ENCODE results near the gene TMEM252. TPM values are rescaled to one million over a fixed set of nuclear protein-coding genes. Genes with fewer than 3 reads are reported as not detected.
A peak's percentile ranks its signal among the peaks of the same experiment; 100 is the strongest.

TMEM252 gene
- total and polyA plus RNA-seq, 2 donors (not counting 1 experiment from before 2014, with no cell fraction given) = not detected

GRCh38 chr9:68584189-68585033 lies 43.7 kb upstream of the TMEM252 start:
- POLR2A ChIA-PET = interaction anchor here (0.7 to 1.0 kb wide), 2 partner anchors 55 to 416 kb away, joined by 3 to 6 read pairs; no protein-coding TSS in a partner anchor
- DNase-seq (peak; percentile 93), ATAC-seq (ENCODE audit: low read depth) (peak; percentile 100)
- peak overlapping the region; percentile 36 for H3K4me2 ChIP-seq (replicated peaks; ENCODE audit: low read depth, low read length, poor library complexity, severe bottlenecking)
- Mint-ChIP-seq H3K4me1 (peaks cover 29% of the 10 kb centered on the region), H3K4me3 (peak overlapping the region; percentile 67), H3K27ac (peak overlapping the region; percentile 76), H3K9me3 (ENCODE audit: insufficient read depth) (peaks cover 2% of the 10 kb centered on the region), H3K27me3 (no peaks in the 10 kb centered on the region)
- H3K27me3 ChIP-seq (replicated peaks in 1 of 4; ENCODE audit: control extremely low read depth in 1 of 4, control insufficient read depth in 3 of 4, insufficient read depth in 4 of 4, low read length in 3 of 4) = no peaks in the 10 kb centered on the region
- peaks cover 10 to 12% of the 10 kb centered on the region in 2 donors for H3K4me1 ChIP-seq (ENCODE audit: control insufficient read depth in 2 of 2, insufficient read depth in 2 of 2, low read length in 2 of 2)
- no peaks in the 10 kb centered on the region for H3K9me3 ChIP-seq (ENCODE audit: control extremely low read depth in 1 of 3, control insufficient read depth in 2 of 3, insufficient read depth in 1 of 3, low read length in 2 of 3)
- intact Hi-C loops (cut with micrococcal nuclease) = loop anchor here (1.0 to 2.0 kb wide), 8 partner anchors 56 to 443 kb away; a partner anchor contains a TSS
- peak overlapping the region in 1 of 5 experiments; percentile 25 for H3K4me3 ChIP-seq (ENCODE audit: control extremely low read depth in 1 of 5, extremely low read depth in 1 of 5, insufficient read depth in 1 of 5, low read depth in 2 of 5, low read length in 4 of 5)
- TF ChIP-seq EZH2 (IDR thresholded peaks at IDR 0.05; ENCODE audit: borderline replicate concordance, insufficient read depth, low read depth, low read length, poor library complexity, severe bottlenecking) = no peak
- TF ChIP-seq CTCF (IDR thresholded peaks at IDR 0.05) = peak; percentile 100
- H3K79me2 ChIP-seq (ENCODE audit: control insufficient read depth, insufficient read depth, low read length) = no peaks in the 10 kb centered on the region
- no peak overlapping the region for H3K27ac ChIP-seq (ENCODE audit: low read length in 2 of 2)
- H3K9ac ChIP-seq (ENCODE audit: low read length) = no peak overlapping the region
- H2AFZ ChIP-seq (ENCODE audit: insufficient read depth, low read depth, low read length, poor library complexity, severe bottlenecking) = no peak overlapping the region
- WGBS (ENCODE audit: insufficient coverage) = 16% methylated on average over 9 of the region's 16 CpGs
- no peaks in the 10 kb centered on the region for H4K20me1 ChIP-seq (ENCODE audit: control insufficient read depth, insufficient read depth, low read length, poor library complexity, severe bottlenecking)
- CTCF ChIA-PET = interaction anchor here (0.7 to 4.7 kb wide), 34 partner anchors 10 to 1149 kb away, joined by 3 to 75 read pairs (median 5); partner anchors contain the start of gene PIP5K1B
- H3K36me3 ChIP-seq (replicated peaks in 1 of 2; ENCODE audit: control extremely low read depth in 1 of 2, control insufficient read depth in 1 of 2, extremely low read depth in 1 of 2, insufficient read depth in 2 of 2, low read length in 1 of 2) = no peaks in the 10 kb centered on the region

GRCh38 chr9:68581696-68582095 lies 41.0 kb upstream of the TMEM252 start:
- POLR2A ChIA-PET = no interaction called here
- H3K36me3 ChIP-seq (replicated peaks in 1 of 2; ENCODE audit: control extremely low read depth in 1 of 2, control insufficient read depth in 1 of 2, extremely low read depth in 1 of 2, insufficient read depth in 2 of 2, low read length in 1 of 2) = no peaks in the 10 kb centered on the region
- H3K4me1 Mint-ChIP-seq = peaks cover 43% of the 10 kb centered on the region
- H3K4me1 ChIP-seq (ENCODE audit: control insufficient read depth in 2 of 2, insufficient read depth in 2 of 2, low read length in 2 of 2) = peaks cover 30 to 34% of the 10 kb centered on the region in 2 donors
- WGBS (ENCODE audit: insufficient coverage) = 95% methylated on average over 3 of the region's 3 CpGs
- H3K27ac Mint-ChIP-seq = no peak overlapping the region
- H3K27ac ChIP-seq (ENCODE audit: low read length in 2 of 2) = no peak overlapping the region
- no peak overlapping the region for H3K9ac ChIP-seq (ENCODE audit: low read length)
- CTCF ChIA-PET = interaction anchor here (0.6 to 4.7 kb wide), 12 partner anchors 9 to 423 kb away, joined by 3 to 75 read pairs (median 5); no protein-coding TSS in a partner anchor
- DNase-seq (no peak), ATAC-seq (ENCODE audit: low read depth) (no peak)
- no peaks in the 10 kb centered on the region for H3K79me2 ChIP-seq (ENCODE audit: control insufficient read depth, insufficient read depth, low read length)
- no peak for TF ChIP-seq EZH2 (IDR thresholded peaks at IDR 0.05; ENCODE audit: borderline replicate concordance, insufficient read depth, low read depth, low read length, poor library complexity, severe bottlenecking)
- TF ChIP-seq CTCF (IDR thresholded peaks at IDR 0.05) = no peak
- no peak overlapping the region for H3K4me3 ChIP-seq (ENCODE audit: control extremely low read depth in 1 of 5, extremely low read depth in 1 of 5, insufficient read depth in 1 of 5, low read depth in 2 of 5, low read length in 4 of 5)
- no peaks in the 10 kb centered on the region for H3K27me3 Mint-ChIP-seq
- no peaks in the 10 kb centered on the region for H3K27me3 ChIP-seq (replicated peaks in 1 of 4; ENCODE audit: control extremely low read depth in 1 of 4, control insufficient read depth in 3 of 4, insufficient read depth in 4 of 4, low read length in 3 of 4)
- H3K4me2 ChIP-seq (replicated peaks; ENCODE audit: low read depth, low read length, poor library complexity, severe bottlenecking) = no peak overlapping the region
- no peaks in the 10 kb centered on the region for H3K9me3 Mint-ChIP-seq (ENCODE audit: insufficient read depth)
- no peak overlapping the region for H2AFZ ChIP-seq (ENCODE audit: insufficient read depth, low read depth, low read length, poor library complexity, severe bottlenecking)
- no peaks in the 10 kb centered on the region for H4K20me1 ChIP-seq (ENCODE audit: control insufficient read depth, insufficient read depth, low read length, poor library complexity, severe bottlenecking)
- intact Hi-C loops (cut with micrococcal nuclease) = no loop called here
- no peak overlapping the region for H3K4me3 Mint-ChIP-seq
- no peaks in the 10 kb centered on the region for H3K9me3 ChIP-seq (ENCODE audit: control extremely low read depth in 1 of 3, control insufficient read depth in 2 of 3, insufficient read depth in 1 of 3, low read length in 2 of 3)
